PC-3 (cell line): ENCODE data around the gene EIF5.

Experiments
- EZH2 ChIP-seq: fragments of 300-600 bp; sonication (generic); IDR thresholded peaks from one replicate; pipeline ENCODE4 v1.6.1; 2017; ENCODE audit warnings: antibody characterized with exemption, mild to moderate bottlenecking, low read length; ENCODE audit not compliant: unreplicated experiment
- TF ChIP-seq, protein P1 (sequence below): fragments of 300-600 bp; sonication (generic); conservative IDR thresholded peaks from 2 replicates; pipeline ENCODE4 v1.5.1; 2017; ENCODE audit warnings: antibody characterized with exemption, low read depth, mild to moderate bottlenecking, low read length

DNA sequence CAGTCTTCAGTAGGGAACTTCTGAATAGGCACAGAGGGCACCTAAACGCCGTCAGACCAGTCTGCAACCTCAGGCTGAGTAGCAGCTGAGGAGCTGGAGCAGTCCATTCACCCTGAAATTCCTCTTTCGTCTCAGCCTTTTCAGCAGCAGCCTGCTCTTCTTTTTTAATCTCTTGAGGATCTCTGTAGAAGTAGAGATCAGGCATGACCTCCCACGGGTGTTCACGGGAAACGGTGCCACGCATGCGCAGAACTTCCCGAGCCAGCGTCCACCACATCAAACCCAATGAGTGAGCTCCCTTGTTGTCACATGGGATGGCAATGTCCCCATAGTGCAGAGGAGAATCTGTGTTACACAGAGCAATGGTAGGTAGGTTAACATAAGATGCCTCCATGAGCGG lies 40.1 kb downstream of the EIF5 start:
- TF ChIP-seq, protein P1, sequence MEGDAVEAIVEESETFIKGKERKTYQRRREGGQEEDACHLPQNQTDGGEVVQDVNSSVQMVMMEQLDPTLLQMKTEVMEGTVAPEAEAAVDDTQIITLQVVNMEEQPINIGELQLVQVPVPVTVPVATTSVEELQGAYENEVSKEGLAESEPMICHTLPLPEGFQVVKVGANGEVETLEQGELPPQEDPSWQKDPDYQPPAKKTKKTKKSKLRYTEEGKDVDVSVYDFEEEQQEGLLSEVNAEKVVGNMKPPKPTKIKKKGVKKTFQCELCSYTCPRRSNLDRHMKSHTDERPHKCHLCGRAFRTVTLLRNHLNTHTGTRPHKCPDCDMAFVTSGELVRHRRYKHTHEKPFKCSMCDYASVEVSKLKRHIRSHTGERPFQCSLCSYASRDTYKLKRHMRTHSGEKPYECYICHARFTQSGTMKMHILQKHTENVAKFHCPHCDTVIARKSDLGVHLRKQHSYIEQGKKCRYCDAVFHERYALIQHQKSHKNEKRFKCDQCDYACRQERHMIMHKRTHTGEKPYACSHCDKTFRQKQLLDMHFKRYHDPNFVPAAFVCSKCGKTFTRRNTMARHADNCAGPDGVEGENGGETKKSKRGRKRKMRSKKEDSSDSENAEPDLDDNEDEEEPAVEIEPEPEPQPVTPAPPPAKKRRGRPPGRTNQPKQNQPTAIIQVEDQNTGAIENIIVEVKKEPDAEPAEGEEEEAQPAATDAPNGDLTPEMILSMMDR = no peak
- TF ChIP-seq EZH2 = no peak
